Epithelial cell of esophagus (primary cell): ENCODE results near the gene NASP.

ENCODE experiments used
- DNase-seq: peaks from one replicate; pipeline ENCODE4 v3.0.0; 2010; ENCODE audit warnings: low read depth
- H3K4me3 ChIP-seq: 2 replicates; pipeline ENCODE4 v1.5.1; 2011; ENCODE audit warnings: mild to moderate bottlenecking, low read length, control low read depth
- CTCF ChIP-seq: IDR thresholded peaks from 2 replicates; pipeline ENCODE4 v1.5.1; 2011; ENCODE audit warnings: low read depth, mild to moderate bottlenecking, low read length, control low read depth, inconsistent platforms; ENCODE audit not compliant: insufficient read depth; ENCODE audit errors: missing control alignments

NASP gene

DNA sequence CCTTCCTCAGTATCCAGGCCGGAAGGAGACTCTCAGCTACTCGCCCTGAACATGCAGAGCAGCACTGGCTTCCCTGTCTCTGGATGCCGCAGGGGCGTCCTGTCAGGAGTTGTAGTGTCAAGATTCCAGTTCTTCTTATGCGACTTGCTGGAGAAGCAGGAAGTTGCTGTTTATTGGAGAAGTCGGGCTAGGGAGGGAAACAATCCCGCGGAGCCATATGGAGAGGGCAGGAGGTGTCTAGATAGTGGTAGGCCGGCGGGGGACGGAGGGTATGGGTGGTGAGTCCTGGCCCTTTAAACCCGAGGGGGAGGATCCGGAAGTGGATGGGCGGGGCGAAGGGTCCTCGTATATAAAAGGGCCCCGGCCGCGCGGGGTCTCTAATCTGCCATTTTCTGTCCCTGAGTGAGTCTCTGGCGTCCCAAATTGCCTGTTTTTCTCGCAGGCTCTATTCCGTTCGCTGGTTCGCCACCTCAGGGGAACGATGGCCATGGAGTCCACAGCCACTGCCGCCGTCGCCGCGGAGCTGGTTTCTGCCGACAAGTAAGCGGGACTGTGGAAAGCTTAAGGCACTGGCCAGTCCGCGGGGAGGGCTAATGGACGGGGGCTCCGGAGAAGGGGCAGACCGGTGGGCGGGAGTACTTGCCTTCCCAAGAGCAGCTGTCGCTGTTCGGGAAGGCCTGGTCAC lies at the start of gene NASP:
Gene NASP, plus strand, starts transcription at position 376 of the 685 bp plus-strand sequence. Its CDS starts 106 bp downstream, at position 482.
- no peak for TF ChIP-seq CTCF
- H3K4me3 ChIP-seq = peak within 1 kb of the TSS; percentile 98
- peak; percentile 82 for DNase-seq

DNA sequence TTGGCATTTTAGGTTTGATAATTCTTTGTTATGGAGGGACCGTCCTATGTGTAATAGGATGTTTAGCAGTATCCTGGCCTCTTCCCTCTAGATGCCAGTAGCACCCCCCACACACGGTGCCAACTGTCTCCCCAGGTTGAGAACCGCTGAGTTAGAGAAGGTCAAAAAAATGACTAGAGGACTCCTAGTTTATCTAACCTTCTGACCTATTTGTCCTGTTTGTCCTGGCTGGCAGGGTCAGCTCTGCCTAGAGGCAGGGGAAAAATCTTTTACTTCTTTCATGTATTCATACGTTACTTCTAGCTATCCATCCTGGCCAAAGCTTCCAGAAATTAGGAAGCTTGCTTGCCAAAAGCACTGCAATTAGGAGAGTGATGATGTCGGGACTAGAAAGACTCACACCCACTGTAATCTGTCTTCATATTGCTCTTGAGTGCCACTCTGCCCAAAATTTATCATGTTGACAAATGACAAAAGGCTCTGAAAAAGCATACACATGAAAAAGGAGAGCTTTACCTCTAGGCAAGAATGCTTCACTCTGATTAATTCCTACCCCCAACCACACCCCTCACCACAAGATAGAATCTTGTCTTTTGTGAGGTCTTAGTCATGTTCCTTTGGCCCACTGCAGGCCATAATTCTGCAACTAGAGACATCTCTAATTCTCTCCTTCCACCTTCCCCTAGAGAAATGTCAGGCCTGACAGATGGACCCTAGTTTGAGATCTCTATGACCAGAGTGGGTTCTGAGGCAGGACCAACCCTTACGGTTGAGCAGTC lies 47.7 kb upstream of the NASP start:
- no peak for TF ChIP-seq CTCF
- H3K4me3 ChIP-seq = no peak overlapping the region
- DNase-seq = no peak

GRCh38 chr1:45536886-45537285 lies 47.0 kb upstream of the NASP start:
- no peak for DNase-seq
- no peak overlapping the region for H3K4me3 ChIP-seq
- no peak for TF ChIP-seq CTCF

DNA sequence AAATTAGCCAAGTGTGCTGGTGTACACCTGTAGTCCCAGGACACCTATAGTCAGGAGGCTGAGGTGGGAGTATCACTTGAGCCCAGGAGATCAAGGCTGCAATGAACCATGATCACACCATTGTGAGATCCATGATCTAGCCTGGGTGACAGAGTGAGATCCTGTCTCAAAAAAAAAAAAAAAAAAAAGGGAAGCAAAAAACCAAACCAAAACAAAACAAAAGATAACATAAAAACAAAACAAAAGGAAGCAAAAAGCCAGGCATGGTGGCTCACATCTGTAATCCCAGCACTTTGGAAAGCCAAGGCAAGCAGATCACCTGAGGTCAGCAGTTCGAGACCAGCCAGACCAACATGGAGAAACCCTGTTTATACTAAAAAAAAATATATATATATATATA lies 42.6 kb upstream of the NASP start:
- no peak for DNase-seq
- H3K4me3 ChIP-seq = no peak overlapping the region
- TF ChIP-seq CTCF = no peak

GRCh38 chr1:45542591-45542990 lies 41.2 kb upstream of the NASP start:
- DNase-seq = no peak
- no peak overlapping the region for H3K4me3 ChIP-seq
- no peak for TF ChIP-seq CTCF

DNA sequence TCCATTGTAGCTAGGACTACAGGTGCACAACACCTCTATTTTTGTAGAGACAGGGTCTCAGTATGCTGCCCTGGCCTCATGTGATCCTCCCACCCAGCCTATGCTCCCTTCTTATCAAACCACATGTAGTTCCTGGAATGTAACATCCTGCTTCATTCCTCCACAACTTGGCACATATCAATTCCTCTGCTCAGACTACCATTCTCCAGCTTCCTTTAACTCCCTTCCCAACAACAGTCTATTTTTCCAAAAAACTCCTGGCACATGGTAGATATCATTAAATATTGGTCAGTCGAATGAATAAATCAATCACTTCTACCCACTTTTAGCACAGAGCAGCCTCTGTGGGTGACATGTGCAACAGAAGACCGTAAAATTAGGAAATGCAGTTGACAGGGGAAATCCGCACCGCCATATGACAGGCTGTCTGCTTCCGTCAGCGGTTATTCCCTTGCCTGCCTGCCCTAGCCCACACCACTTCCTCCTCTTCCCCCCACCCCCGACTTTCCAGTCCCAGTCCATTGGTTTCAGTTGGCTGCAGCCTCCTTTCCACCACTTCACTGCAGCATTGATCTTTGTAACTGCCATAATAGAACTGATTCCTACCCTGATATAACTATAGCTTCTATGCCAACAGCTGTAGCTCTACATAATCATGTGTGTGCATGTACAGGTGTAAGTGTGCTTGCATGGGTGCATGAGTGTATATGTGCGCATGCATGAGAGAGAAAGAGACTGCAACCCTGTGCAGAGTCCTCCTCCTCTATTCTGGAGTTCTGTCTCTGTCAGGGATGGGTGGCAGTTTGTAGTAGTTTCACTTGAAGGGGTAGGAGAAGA lies 40.0 kb upstream of the NASP start:
- H3K4me3 ChIP-seq = no peak overlapping the region
- DNase-seq = no peak
- no peak for TF ChIP-seq CTCF
